SK-MEL-5 (cell line): ENCODE data around the gene EPYC. TPM values are rescaled to one million over a fixed set of nuclear protein-coding genes. Genes with fewer than 3 reads are reported as not detected.

Source experiments
- DNase-seq: peaks from one replicate; pipeline ENCODE4 v3.0.0-alpha.2; 2016; ENCODE audit warnings: low read depth, low spot score
- in situ Hi-C: cut with HindIII; loops from 2 replicates; pipeline ENCODE4 v1.10.0; 2016; ENCODE audit warnings: low sequenced_read_pairs, high pct_unique_total_duplicates, low pct_unique_long_range_greater_than_20kb
- total RNA-seq: library from RNA; depleted of rRNA; stranded (reverse); fragments of >200 nt; shearing (Covaris generic); gene quantifications from 2 replicates; pipeline ENCODE4 v1.2.3, GENCODE V29; 2014; rRNA removed

Gene EPYC
- total RNA-seq, 1 experiment from 2014 or later = 0.87 TPM

GRCh38 chr12:90938451-90938850 is 66.3 kb downstream of the EPYC start:
- in situ Hi-C loops = no loop called here
- DNase-seq = no peak

- in situ Hi-C loops = no loop called here
- no peak for DNase-seq
Measured at GRCh38 chr12:90937651-90938050, 67.1 kb downstream of the EPYC start.

GRCh38 chr12:90936230-90937005 is 68.4 kb downstream of the EPYC start:
- in situ Hi-C loops = no loop called here
- DNase-seq = no peak

- in situ Hi-C loops = no loop called here
- no peak for DNase-seq
Measured at GRCh38 chr12:90925562-90925961, 79.2 kb downstream of the EPYC start.

- in situ Hi-C loops = no loop called here
- DNase-seq = no peak
Measured at GRCh38 chr12:90924406-90924805, 80.4 kb downstream of the EPYC start.

- no peak for DNase-seq
- in situ Hi-C loops = no loop called here
Measured at GRCh38 chr12:90922145-90922627, 82.6 kb downstream of the EPYC start.

- in situ Hi-C loops = no loop called here
- no peak for DNase-seq
Measured at GRCh38 chr12:90921536-90921935, 83.2 kb downstream of the EPYC start.

- no peak for DNase-seq
- in situ Hi-C loops = no loop called here
Measured at GRCh38 chr12:90920222-90920621, 84.5 kb downstream of the EPYC start.

GRCh38 chr12:90917431-90917830 is 87.3 kb downstream of the EPYC start:
- in situ Hi-C loops = no loop called here
- no peak for DNase-seq

- DNase-seq = no peak
- in situ Hi-C loops = no loop called here
Measured at GRCh38 chr12:90916516-90916915, 88.3 kb downstream of the EPYC start.

- in situ Hi-C loops = no loop called here
- no peak for DNase-seq
Measured at GRCh38 chr12:90915353-90915752, 89.4 kb downstream of the EPYC start.

Other genes starting within 250 kb of the EPYC start
- not detected in 2 replicates for gene CCER1, start 49.8 kb downstream of the EPYC start, total RNA-seq
- not detected in 2 replicates for gene KERA, start 53.1 kb upstream of the EPYC start, total RNA-seq
- gene LUM, start 106.5 kb upstream of the EPYC start, total RNA-seq = 873 and 905 TPM in 2 replicates
- gene DCN, start 177.8 kb upstream of the EPYC start, total RNA-seq = 30.7 and 40.0 TPM in 2 replicates